Breast epithelium (tissue), 4 donors: Measurements from ENCODE around the gene CBX5. TPM values are rescaled to one million over a fixed set of nuclear protein-coding genes. Genes with fewer than 3 reads are reported as not detected.

Experiments
- DNase-seq, 2 donors: peaks; one replicate each; pipeline ENCODE4 v3.0.0-alpha.2; 2019; ENCODE audit warnings: low spot score in 2 of 2
- H3K27ac ChIP-seq, 2 donors: fragments of 200-600 bp; sonication (generic) in 1 of 2; one replicate each; pipeline ENCODE4 v1.5.1; 2016 to 2019; ENCODE audit warnings: mild to moderate bottlenecking in 1 of 2
- H3K27me3 ChIP-seq, 2 donors: fragments of 200-600 bp; sonication (generic) in 1 of 2; one replicate each; pipeline versions ENCODE4 v1.5.1 to v1.6.0; 2017 to 2019; ENCODE audit warnings: control low read depth in 1 of 2, mild to moderate bottlenecking in 1 of 2
- H3K36me3 ChIP-seq: fragments of 200-600 bp; one replicate; pipeline ENCODE4 v1.5.1; 2019
- H3K4me1 ChIP-seq, 2 donors: fragments of 200-600 bp; sonication (generic); one replicate each; pipeline ENCODE4 v1.5.1; 2016 to 2019; ENCODE audit warnings: control low read depth in 1 of 2
- H3K4me3 ChIP-seq, 3 donors: fragments of 200-600 bp; sonication (generic); 1 replicate in 2 of 3; 2 replicates in 1 of 3; pipeline ENCODE4 v1.5.1; 2016 to 2019; ENCODE audit warnings: mild to moderate bottlenecking in 3 of 3, moderate library complexity in 2 of 3
- H3K9me3 ChIP-seq, 2 donors: fragments of 200-600 bp; sonication (generic) in 1 of 2; one replicate each; pipeline ENCODE4 v1.5.1; 2016 to 2019; ENCODE audit warnings: control low read depth in 1 of 2
- POLR2A ChIP-seq: fragments of 450-650 bp; IDR thresholded peaks from one replicate; pipeline ENCODE4 v1.6.1; 2016; ENCODE audit warnings: antibody characterized with exemption, mild to moderate bottlenecking, moderate library complexity
- POLR2AphosphoS5 ChIP-seq, 3 donors: sonication (generic); formaldehyde crosslinking; IDR thresholded peaks; one replicate each; pipeline ENCODE4 v1.6.1; 2017; ENCODE audit warnings: antibody characterized with exemption in 3 of 3
- intact Hi-C: fragments of 100-400 bp; cut with DNase I; formaldehyde crosslinking; loops from one replicate; pipeline ENCODE4 v1.15.1; 2023; ENCODE audit warnings: low total_unique reads
- total RNA-seq, 3 donors: library from RNA; depleted of rRNA; stranded (reverse); fragments of >200 nt; gene quantifications; one replicate each; pipeline ENCODE4 v1.1.0, GENCODE V29; 2016
- TF ChIP-seq, protein P1 (sequence below), 3 donors: fragments of 450-650 bp; IDR thresholded peaks; one replicate each; pipeline ENCODE4 v1.5.1; 2016 to 2017; ENCODE audit warnings: antibody characterized with exemption in 3 of 3, mild to moderate bottlenecking in 3 of 3, moderate library complexity in 3 of 3

CBX5 gene
- total RNA-seq, 3 donors from 2014 or later: 22.4 to 45.8 (median 31.8) TPM

DNA sequence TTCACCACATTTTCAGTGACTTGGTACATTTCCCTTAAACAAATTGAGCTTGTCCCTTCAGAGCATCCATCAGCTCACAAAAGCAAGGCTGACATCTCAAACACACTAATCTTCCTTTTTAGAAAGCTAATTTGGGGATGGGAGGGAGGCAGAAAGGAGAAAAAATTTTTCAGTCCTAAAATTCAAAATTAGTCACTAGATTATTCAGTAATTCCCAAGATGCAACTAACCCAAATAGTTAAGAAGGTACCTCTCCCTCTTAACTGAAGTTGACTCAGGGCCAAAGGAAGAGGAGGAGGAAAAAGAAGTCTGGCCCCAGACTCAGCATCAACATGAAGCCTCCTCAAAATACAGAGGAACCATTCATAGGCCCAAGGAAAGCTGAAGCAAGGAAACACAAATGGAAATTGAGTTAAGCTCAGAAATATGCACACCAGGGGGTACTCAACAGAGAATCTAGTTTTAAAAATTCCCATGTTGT lies 21.7 kb downstream of the CBX5 start:
- DNase-seq: no peak
- intact Hi-C loops: no loop called here
- Histone ChIP-seq H3K4me1 (peaks cover 0 to 11% of the 10 kb centered on the region in 2 donors), H3K27me3 (no peaks in the 10 kb centered on the region), H3K36me3 (no peaks in the 10 kb centered on the region), H3K4me3 (no peak overlapping the region), H3K27ac (peak overlapping the region; percentile 81 to 85), H3K9me3 (no peaks in the 10 kb centered on the region)
- TF ChIP-seq POLR2AphosphoS5 (IDR thresholded peaks at IDR 0.05) (no peak), POLR2A (no peak)
- TF ChIP-seq, protein P1, sequence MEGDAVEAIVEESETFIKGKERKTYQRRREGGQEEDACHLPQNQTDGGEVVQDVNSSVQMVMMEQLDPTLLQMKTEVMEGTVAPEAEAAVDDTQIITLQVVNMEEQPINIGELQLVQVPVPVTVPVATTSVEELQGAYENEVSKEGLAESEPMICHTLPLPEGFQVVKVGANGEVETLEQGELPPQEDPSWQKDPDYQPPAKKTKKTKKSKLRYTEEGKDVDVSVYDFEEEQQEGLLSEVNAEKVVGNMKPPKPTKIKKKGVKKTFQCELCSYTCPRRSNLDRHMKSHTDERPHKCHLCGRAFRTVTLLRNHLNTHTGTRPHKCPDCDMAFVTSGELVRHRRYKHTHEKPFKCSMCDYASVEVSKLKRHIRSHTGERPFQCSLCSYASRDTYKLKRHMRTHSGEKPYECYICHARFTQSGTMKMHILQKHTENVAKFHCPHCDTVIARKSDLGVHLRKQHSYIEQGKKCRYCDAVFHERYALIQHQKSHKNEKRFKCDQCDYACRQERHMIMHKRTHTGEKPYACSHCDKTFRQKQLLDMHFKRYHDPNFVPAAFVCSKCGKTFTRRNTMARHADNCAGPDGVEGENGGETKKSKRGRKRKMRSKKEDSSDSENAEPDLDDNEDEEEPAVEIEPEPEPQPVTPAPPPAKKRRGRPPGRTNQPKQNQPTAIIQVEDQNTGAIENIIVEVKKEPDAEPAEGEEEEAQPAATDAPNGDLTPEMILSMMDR (IDR thresholded peaks at IDR 0.05): no peak

DNA sequence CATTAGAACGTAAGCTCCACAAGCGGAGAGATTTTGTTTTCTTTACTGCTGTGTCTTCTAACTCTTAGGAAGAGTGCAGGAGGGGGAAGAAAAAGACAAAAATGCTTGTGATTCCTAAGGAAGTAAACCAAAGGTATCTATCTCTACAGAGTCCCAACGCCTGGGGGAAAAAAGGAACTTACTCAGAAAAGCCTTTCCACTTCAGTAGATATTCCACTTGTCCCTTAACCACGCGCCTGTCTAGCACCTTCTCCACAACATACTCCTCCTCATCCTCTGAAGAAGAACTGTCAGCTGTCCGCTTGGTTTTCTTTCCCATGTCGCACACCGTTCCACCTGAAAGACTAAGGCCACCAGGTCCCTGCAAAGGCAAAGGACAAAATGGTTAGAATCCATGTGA lies 22.6 kb downstream of the CBX5 start:
- Histone ChIP-seq H3K4me1 (peaks cover 0 to 11% of the 10 kb centered on the region in 2 donors), H3K27ac (peak overlapping the region in 1 of 2 donors; percentile 85)
- no peak for DNase-seq

DNA sequence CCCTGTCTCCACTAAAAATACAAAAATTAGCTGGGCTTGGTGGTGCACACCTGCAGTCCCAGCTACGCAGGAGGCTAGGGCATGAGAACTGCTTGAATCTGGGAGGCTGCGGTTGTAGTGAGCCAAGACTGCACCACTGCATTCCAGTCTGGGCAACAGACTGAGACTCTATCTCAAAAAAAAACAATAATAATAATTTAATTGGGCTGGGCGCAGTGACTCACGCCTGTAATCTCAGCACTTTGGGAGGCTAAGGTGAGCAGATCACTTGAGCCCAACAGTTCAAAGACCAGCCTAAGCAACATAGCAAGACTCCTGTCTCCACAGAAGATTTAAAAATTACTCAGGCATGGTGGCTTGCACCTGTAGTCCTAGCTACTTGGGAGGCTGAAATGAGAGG lies 26.7 kb downstream of the CBX5 start:
- intact Hi-C loops: no loop called here
- no peaks in the 10 kb centered on the region for H3K36me3 ChIP-seq
- no peak overlapping the region for H3K4me3 ChIP-seq
- TF ChIP-seq POLR2AphosphoS5 (IDR thresholded peaks at IDR 0.05) (no peak), POLR2A (no peak)
- TF ChIP-seq, protein P1 (IDR thresholded peaks at IDR 0.05): no peak
- no peaks in the 10 kb centered on the region for H3K4me1 ChIP-seq
- H3K9me3 ChIP-seq: no peaks in the 10 kb centered on the region
- DNase-seq: no peak
- H3K27ac ChIP-seq: no peak overlapping the region
- no peaks in the 10 kb centered on the region for H3K27me3 ChIP-seq

More for the DNA sequence above, 22.6 kb downstream of the CBX5 start:
- no peak for TF ChIP-seq POLR2A
- H3K9me3 ChIP-seq: no peaks in the 10 kb centered on the region
- H3K36me3 ChIP-seq: no peaks in the 10 kb centered on the region
- no peak overlapping the region for H3K4me3 ChIP-seq
- intact Hi-C loops: no loop called here
- H3K27me3 ChIP-seq: no peaks in the 10 kb centered on the region

DNA sequence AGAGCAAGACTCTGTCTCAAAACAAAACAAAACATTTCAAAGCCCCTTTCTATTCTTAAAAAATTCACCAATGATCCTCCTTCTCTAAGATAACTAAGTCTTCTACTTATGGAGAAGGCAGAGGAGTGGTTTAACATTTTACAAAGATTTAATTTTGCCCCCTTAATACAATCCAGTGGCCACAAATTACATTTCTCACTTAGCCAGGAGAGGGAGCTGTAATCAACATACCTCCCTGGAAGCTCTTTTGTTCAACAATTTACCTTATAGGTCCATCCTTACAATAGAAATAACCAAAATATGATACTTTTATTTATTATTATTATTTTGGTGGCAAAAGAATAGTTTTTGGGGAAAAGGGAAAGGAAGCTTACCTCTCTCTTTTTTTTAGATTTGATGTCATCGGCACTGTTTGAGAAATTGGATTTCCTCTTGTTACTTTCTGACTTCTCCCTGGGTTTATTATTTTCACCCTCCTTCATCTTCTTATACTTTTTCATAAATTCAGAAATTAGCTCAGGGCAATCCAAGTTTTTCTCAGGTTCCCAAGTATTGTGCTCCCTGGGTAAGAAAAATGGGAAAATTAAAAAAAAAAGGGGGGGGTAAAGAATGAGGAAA lies 28.1 kb downstream of the CBX5 start:
- Histone ChIP-seq H3K4me1 (no peaks in the 10 kb centered on the region), H3K27ac (no peak overlapping the region), H3K27me3 (no peaks in the 10 kb centered on the region), H3K4me3 (no peak overlapping the region), H3K36me3 (no peaks in the 10 kb centered on the region), H3K9me3 (no peaks in the 10 kb centered on the region)
- no peak for DNase-seq
- no peak for TF ChIP-seq POLR2AphosphoS5 (IDR thresholded peaks at IDR 0.05)
- TF ChIP-seq, protein P1 (IDR thresholded peaks at IDR 0.05): peak in 2 of 3 donors; percentile 53 to 65
- intact Hi-C loops: no loop called here

DNA sequence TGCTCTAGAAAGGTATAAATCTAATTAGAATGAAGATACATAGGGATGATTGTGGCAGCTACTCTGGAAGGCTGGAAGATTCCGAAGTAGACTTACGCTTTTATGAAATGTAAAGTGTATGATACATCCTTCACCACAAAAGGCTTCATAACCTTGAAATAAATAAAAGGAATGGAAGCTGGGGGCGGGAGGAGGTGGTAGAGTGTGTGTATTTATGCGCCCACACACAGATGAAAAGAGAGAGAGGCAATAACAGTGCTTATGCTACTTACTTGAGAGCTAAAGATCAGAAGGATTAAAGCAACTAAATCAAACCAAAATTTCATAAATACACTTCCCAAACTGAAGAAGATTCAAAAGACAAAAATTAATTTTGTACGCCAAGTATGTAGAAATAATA lies 30.4 kb downstream of the CBX5 start:
- no peaks in the 10 kb centered on the region for H3K9me3 ChIP-seq
- no peaks in the 10 kb centered on the region for H3K36me3 ChIP-seq
- no peak for DNase-seq
- H3K27me3 ChIP-seq: no peaks in the 10 kb centered on the region
- no peak overlapping the region for H3K4me3 ChIP-seq
- intact Hi-C loops: no loop called here
- H3K4me1 ChIP-seq: no peaks in the 10 kb centered on the region
- TF ChIP-seq, protein P1 (IDR thresholded peaks at IDR 0.05): no peak
- TF ChIP-seq POLR2AphosphoS5 (IDR thresholded peaks at IDR 0.05) (no peak), POLR2A (no peak)
- no peak overlapping the region for H3K27ac ChIP-seq
